Lung microvascular endothelial cell (primary cell): Measurements from ENCODE around the gene GNPTG. TPM values are rescaled to one million over a fixed set of nuclear protein-coding genes. Genes with fewer than 3 reads are reported as not detected.
"Not testable (repeated sequence)": the region's sequence is repeated elsewhere in the genome, so short reads cannot be mapped to it uniquely, and the experiment has no call there.

Experiments used
- DNase-seq, 2 donors: peaks; one replicate each; pipeline versions ENCODE4 v3.0.0 to v3.0.0-alpha.2; 2010; ENCODE audit warnings: low read depth in 2 of 2
- total RNA-seq: library from RNA; depleted of rRNA; stranded (reverse); fragments of >200 nt; gene quantifications from 2 replicates; pipeline ENCODE4 v1.2.1, GENCODE V29; 2014

Gene GNPTG
- total RNA-seq, 1 donor from 2014 or later = 31.7 TPM

DNA sequence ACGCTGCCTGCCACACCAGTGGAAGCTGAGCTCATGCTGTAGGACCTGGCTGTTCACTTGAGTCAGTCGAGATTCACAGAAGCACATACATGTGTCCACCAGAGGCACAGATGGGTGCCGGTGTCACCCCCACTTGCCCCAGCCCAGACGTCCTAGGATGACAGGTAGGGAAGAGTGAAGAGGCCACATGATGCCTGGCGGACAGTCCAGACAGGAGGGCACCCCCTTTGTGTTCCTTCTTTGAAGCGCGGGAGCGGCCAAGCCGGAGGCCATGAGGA, 33.5 kb upstream of the GNPTG start:
- DNase-seq = no peak

DNA sequence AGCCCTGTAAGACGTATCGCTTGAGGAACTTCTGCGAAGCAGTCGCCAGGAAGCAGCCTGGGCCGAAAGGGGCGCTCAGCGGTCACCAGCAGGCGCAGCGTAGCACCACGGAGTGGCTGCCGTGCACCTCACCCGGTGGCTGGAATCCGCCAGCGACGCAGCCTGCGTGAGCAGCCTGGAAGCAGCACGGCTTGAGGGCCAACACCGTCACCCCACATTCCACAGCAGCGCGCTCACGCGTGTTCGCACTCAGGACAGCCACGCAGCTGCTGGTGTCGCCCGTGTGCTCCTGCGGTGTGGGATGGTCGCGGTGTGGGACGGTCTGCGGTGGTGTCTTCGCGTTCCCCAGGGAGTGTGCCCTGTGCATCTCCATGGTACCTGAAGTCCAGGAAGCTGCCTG, 32.7 kb upstream of the GNPTG start:
- no peak for DNase-seq

DNA sequence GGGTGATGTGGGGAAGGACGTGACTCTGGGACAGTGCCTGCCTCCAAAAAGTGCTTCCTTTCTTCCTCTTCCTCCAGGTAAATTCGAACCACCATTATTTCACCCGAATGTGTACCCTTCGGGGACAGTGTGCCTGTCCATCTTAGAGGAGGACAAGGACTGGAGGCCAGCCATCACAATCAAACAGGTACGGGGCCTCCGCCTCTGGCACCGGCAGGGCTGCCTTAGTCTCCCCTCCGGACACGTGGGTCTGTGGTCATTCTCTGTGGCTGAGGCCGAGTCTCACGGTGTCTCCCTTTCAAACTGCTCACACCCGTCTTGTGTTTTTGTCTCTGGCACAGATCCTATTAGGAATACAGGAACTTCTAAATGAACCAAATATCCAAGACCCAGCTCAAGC, 31.6 kb upstream of the GNPTG start:
- no peak for DNase-seq

DNA sequence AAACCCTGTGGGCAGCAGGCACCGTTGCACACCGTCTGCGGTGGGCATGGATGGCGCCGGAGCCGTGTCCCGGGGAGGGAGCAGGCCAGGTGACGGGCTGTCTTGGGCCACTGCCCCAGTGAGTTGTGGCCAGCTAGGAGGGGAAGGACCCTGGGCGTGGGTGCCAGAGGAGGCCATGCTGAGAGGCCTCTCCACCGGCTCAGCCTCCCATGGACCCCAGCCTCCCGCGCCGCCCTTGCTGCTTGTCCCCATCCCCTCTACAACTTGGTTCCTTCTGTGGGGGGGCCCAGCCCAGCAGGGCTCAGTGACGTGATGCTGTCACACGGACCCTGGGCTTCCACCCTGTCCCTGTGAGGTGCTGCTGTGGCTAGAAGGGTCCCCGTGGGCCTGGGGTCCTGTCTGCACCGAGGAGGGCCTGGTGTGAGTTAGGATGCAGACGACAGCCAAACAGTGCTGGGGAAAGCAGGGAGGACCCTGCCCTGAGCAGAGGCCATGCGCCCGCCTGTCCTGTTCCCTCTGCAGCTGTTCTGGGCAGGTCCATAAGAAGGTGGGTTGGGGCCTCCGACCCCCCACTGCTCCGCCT, 31.0 kb upstream of the GNPTG start:
- DNase-seq = no peak

DNA sequence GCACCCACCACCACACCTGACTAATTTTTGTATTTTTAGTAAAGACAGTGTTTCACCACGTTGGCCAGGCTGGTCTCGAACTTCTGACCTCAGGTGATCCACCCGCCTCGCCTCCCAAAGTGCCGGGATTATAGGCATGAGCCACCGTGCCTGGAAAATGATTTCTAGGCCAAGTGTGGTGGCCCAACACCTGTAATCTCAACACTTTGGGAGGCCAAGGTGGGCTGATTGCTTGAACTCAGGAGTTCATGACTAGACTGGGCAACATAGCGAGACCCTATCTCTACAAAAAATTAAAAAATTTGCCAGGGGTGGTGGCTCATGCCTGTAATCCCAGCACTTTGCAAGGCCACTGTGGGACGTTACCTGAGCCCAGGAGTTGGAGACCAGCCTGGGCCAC, 29.3 kb upstream of the GNPTG start:
- DNase-seq = no peak

DNA sequence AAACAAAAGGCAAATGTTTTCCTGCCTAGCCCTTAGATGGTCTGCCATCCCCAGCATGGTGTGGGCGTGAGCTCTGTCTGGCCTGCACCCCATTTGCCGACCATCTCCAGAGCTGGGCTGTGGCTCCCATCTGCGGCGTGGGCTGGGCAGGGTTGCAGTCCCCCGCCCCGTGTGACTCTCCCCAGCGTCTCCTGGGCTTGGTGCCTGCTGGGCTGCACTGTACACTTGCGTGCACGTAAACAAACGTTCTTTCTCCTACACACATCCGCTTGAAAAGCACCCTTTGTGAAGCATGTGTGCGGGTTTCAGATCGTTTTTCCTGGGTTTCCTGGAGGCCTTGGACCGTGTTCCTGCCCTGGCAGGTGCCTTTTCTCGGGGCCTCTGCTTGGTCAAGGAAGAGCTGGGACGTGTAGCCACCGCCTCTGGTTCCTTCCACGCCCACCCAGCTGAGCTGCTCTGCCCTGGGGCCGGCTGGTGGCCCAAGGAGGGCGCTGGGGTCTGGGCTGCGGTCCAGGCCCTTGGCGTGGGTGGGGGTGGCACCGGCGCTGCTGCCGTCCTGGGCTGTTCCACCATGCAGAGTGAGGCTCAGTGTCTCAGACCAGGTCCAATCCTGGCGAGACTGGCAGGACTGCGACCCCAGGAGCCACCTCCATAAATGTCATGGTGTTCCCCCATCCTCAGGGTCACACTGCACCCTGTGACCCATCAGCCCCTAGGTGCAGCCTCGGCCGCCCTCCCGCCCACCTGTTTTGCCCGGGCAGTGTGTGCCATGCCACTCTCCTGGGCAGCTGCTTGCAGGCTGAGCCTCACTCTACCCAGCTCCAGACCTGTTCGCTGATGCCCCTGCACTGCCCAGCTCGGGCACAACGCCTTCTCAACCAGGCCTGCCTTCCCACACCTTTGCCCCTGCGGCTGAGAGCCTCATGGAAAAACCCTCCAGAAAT, 28.2 kb upstream of the GNPTG start:
- no peak for DNase-seq

DNA sequence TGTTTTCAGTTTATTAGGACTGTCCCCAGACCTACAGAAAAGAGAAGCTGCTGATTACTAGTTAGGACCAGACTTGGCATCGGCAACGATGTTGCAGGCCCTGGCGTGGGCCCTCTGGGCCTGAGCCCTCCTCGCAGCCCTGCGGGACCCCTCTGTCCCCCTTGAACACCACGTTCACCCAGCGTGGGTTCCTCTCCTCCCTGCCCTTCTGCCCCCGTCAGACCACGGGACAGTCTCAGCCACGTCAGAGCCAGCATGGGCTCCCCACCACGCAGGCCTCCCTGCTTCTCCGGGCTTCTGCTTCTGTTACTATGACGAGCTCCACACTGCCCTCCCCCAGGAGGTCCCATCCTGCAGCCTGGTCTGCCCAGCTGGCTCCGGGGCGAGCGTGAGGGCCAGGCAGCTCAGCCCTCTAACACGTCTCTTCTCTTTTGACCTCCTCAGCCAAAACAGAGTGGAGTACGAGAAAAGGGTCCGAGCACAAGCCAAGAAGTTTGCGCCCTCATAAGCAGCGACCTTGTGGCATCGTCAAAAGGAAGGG, 27.4 kb upstream of the GNPTG start:
- DNase-seq = no peak

DNA sequence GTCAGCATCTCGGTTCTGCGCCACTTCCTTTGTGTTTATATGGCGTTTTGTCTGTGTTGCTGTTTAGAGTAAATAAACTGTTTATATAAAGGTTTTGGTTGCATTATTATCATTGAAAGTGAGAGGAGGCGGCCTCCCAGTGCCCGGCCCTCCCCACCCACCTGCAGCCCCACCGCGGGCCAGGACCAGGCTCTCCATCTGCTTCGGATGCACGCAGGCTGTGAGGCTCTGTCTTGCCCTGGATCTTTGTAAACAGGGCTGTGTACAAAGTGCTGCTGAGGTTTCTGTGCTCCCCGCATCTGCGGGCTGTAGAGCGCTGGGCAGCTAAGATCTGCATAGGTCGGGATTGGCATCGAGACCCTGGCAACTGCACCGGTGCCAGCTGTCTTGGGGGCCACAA, 26.5 kb upstream of the GNPTG start:
- no peak for DNase-seq

DNA sequence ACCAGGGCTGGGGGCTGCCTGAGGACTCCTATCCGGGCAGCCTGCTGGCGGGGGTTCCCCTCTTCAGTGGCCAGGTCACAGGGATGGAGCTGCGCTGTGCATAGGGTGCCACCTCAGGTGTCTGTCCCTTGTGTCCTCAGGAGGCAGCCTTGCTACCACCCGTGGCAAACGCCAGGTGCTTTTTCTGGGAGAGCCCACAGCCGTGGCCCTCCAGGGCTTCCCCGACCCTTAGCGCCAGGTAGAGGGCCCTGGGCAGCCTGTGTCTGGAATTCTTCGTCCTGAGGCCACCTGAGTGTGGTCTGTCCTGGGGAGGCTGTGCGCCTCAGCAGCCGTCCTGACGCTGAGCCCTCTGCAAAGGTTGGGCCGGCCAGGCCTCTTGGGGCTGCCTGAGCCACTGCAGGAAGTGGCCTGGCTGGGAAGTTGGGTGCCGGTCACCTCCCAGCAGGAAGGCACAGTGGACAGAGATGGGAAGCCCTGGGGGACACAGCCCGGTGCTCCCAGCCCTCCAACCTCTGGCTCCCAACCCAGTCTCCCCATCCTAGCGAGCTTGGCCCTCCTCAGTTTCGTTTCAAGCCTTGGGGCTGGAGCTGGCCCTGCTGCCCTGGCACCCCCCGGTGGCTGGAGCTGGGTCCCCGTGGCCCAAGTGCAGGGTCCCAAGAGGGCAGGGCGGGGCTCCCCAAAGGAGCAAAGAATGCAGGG, 25.9 kb upstream of the GNPTG start:
- DNase-seq = no peak

DNA sequence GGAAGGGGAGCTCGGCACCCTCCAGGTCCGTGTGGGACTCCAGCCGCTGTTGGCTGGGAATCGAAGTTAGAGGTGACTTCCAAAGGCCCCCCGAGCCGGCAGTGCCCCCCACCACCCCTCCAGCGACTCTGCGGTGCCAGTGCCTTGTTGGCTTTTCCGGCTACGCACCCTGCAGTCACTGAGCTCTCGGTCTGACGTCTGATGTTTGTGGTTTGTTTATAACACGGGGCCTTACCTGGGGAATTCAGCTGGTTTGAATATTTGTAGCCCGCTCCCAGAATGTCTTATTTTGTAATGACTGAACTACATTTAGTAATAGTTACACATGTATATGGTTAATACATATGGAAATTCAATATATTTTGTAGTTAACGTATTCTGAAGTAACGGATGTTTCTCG, 25.3 kb upstream of the GNPTG start:
- no peak for DNase-seq

DNA sequence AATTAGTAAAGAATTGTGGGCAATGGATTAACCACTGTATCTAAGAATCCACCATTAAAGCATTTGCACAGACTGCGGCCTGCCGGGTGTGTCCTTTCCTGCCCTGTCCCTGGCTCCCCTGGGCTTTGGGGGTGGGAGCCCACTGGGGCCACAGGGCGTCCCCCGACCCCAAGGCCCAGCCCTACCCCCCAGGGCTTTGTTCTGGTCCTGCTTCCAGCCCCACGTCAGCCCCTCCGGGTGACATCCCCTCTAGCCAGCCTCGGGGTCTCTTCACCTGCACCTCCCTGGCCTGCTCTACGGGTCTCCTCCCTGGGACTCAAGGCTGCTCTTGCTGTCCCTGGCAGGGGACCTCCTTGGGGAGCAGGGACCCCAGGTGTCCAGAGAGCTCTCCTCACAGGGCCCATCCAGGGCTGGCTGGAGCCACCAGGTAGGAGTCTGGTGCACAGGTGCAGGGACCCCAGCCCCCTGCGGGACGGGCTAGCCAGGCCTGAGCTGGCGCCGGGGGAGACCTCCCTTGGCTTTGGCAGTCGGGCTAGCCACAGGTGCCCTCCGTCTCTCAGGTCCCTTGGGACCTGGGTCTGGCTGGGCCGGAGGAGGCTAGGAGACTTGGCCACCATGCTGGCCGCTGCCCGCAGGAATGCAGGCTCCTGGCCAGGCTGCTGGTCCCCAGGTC, 24.6 kb upstream of the GNPTG start:
- no peak for DNase-seq

DNA sequence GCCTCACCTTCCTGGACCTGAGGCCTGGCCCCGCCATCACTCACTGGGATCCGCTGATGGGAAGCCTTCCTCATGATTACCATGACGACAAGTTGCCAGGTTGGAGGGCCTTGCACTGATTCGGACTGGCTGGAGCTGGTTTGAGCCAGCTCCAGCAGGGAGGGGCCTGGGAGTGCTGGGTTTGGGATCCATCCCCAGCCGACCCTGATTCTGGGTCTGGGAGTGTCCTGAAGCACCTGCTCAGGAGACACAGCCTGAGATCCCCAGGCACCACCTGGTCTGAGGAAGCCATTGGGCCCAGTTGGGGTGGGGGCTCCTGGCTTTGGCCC, 24.1 kb upstream of the GNPTG start:
- DNase-seq = no peak

DNA sequence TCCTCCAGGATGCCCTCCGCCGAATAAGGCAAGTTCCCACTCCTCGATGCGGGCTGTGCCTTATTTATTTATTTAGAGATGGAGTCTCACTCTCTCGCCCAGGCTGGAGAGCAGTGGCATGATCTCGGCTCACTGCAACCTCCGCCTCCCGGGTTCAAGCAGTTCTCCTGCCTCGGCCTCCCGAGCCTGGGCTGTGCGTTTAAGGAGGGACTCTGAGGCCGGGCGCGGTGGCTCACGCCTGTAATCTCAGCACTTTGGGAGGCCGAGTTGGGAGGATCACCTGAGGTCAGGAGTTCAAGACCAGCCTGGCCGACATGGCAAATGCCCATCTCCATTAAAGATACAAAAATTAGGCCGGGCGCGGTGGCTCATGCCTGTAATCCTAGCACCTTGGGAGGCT, 23.6 kb upstream of the GNPTG start:
- not testable (repeated sequence) for DNase-seq

DNA sequence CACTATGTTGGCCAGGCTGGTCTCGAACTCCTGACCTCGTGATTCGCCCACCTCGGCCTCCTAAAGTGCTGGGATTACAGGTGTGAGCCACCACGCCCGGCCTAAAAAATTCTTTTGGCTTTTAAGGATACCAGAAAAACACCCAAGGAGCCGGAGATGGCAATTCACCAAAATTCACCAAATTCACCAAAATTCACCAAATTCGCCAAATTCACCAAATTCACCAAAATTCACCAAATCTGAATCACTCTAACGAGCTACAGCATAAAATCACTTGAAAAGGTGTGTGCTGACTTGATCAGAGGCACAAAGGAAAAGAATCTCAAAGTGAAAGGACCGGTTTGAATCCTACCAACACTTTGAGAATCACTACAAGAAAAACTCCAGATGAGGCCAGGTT, 22.8 kb upstream of the GNPTG start:
- DNase-seq = not testable (repeated sequence)

DNA sequence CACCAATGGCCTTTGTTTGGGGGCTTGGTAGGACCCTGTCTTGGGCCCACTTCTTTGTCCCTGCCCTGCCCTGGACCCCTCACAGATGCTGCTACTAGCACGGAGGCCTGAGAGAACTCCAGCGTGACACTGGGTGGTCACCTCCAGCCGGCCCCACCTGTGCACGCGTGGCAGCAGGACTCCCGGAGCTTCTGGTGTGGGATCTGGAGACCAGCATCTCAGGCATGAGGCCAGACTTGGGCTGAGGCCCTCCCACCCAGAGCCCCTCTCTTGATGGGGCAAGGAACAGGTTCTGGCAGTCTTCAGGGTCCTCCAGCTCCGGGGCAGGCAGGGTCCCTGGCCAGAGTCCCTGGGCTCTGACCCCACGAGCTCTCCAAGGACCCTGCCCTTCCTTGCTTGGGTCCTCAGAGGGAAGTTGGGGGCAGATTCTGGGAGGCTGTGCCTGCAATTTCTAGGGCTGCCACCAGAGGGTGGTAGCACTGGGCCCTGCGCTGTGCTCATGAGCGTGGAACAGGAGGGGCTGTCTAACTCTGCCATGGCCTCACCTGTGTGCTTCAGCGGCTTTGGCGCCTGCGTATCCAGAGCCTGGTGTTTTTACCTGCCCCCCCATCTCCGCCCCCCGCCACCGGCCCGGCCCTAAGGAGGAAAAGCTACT, 21.3 kb upstream of the GNPTG start:
- DNase-seq = no peak

DNA sequence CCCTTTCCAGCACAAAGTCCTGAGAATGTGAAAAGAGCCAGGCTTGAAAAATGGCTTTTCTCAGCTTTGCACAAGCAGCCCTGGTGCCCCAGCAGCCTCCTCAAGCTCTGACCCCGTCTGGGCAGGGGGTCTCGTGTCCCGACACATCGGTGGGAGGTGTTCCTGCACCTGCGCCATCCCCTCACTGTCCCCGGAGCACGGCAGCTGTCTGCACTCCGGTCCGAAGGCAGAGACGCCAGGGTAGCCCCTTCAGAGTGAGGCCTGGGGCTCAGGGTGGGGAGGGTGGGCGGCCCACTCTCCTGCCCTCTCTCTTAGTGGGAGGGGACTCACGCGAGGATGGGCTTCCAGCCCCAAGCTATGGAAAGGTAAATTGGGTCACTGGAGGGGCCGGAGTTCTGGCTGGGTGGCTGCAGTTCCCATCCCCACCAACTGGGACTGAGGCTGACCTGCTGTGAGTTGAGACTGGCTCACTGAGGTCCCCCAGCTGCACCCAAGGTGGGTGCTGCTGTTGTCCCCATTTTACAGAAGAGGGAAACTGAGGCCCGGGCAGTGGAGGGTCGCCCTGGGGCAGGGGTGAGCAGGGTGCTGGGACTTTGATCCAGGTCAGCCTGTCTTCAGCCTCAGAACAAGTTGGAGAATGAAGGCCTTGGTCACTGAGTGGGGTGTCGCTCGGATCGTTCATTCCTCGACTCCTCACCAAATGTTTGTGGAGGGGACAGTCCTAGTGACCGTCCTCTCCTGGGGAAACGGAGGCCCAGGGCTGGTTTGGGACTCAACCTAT, 20.6 kb upstream of the GNPTG start:
- DNase-seq = no peak

DNA sequence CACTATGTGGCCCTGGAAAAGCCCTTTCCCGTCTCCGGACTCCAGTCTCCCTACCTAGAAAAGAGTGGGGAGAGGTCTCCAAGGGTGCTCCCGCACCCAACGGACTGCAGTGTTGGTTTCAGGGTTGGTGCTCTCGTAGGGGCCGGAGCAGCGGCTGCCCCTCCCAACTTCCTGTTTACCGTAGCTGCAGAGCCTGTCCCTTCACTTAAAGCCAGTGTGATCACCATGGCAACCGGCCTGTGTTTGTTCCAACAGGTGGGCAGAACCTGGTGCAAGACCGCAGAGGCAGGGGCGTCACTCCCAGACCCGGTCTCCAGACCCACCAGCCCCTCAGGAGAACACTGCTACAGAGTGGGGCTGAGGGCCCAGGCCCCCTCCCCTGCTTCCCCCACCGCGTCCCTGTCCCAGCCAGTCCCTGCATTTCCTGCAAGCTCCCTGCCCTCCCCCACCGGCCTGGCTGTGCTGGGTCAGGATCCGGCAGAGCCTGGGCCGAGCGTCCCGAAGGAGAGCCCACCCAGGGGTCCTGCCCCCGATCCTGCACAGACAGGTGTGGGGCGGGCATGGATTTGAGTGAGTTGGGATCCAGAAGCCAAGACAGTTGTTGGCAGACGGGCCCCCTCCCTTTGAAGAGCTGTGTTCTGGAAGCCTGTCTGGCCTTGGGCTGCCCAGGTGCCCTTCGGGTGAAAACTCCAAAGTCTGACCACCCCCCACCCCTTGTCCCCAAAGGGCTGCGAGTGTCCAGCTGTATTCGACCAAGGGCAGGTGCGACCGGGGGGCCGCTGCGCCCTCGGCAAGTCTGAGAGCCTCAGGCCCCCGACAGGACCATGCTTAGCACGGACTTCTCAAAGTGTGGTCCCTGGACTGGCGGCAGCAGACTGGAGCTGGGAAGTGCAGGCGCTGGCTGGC, 19.8 kb upstream of the GNPTG start:
- DNase-seq = peak; percentile 62 to 91

DNA sequence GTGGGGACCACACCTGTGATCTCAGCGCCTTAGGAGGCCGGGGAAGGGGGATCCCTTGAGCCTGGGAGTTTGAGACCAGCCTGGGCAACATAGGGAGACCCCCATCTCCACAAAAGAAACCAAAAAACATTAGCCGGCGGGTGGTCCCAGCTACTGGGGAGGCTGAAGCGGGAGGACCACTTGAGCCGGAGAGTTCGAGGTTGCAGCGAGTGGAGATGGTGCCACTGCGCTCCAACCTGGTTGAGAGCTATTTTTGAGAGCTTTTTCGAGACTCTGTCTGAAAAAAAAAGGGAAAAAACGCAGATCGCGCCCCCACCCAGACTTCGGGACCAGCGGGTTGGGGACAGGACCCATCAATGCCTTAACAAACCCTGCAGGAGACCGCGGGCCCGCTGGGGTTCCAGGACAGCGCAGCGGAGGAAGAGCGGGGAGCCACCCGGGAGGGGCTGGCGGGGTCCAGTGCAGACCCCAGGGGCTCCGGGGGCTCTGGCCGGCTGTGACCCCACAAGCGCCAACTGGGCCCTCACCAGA, 19.0 kb upstream of the GNPTG start:
- no peak for DNase-seq

DNA sequence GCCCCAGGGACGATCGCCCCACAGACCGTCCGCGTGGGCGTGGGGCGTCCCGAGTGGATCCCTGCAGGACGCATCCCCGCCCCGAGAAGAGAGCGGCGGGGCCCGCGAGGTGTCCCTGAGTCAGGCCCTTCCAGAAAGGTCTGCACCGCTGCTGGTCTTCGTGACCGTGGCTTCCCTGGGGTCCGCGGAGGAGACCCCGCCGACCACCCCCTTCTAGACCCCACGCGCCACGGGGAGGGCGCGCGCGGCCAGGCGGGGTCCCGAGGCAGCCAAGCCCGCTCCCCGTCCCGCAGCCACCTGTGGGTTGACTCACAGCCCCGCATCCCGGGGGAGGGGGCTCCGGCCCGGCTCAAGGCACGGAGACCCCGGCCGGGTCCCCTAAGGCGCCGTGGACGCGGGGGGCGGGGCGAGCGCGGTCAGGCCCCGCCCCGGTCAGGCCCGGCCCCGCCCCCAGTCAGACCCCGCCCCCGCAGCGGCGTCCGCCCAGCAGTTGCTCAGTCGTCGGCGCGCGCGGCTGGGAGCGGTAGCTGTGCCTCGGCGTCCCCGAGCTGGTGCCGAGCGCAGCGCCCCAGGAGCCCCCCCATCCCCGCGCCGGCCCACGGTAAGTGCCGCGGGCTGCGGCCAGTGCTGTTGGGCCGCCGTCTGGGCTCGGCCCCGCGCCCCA, 18.4 kb upstream of the GNPTG start, which contains the start of gene BAIAP3:
BAIAP3 (plus strand) TSS at position 497 of the 664 bp plus-strand sequence. CDS start 4,905 bp downstream, outside the sequence.
- DNase-seq = peak; percentile 36 to 62
